ENCODE measurements around the gene ABHD8. TPM values are rescaled to one million over a fixed set of nuclear protein-coding genes. Genes with fewer than 3 reads are reported as not detected.
"Not testable (repeated sequence)": the region's sequence is repeated elsewhere in the genome, so short reads cannot be mapped to it uniquely, and the experiment has no call there.

The ABHD8 gene
- total and polyA plus RNA-seq, 2 experiments from 2014 or later: 5.5 to 16.5 TPM

GRCh38 chr19:17274892-17275291, 28.3 kb downstream of the ABHD8 start:
- H3K27ac Mint-ChIP-seq; H2AFZ ChIP-seq; H3K4me3 ChIP-seq; H3K9me3 Mint-ChIP-seq; H3K4me1 ChIP-seq (ENCODE audit: insufficient read depth); DNase-seq (ENCODE audit: low spot score); H3K27me3 Mint-ChIP-seq (ENCODE audit: insufficient read depth, low read depth, poor library complexity); H3K79me2 ChIP-seq (replicated peaks; ENCODE audit: insufficient read depth); H3K27me3 ChIP-seq (ENCODE audit: insufficient read depth); H3K4me3 Mint-ChIP-seq; H4K20me1 ChIP-seq (replicated peaks; ENCODE audit: insufficient read depth); H3K4me1 Mint-ChIP-seq; H3K27ac ChIP-seq (ENCODE audit: low read depth); ATAC-seq; H3K4me2 ChIP-seq; H3K9me2 ChIP-seq (ENCODE audit: insufficient read depth): not testable (repeated sequence)
- peaks cover 15% of the 10 kb centered on the region for H3F3A ChIP-seq (replicated peaks; ENCODE audit: low read depth)
- H3K36me3 Mint-ChIP-seq (ENCODE audit: low read depth): peaks cover 70% of the 10 kb centered on the region
- H3K36me3 ChIP-seq (ENCODE audit: insufficient read depth): peaks cover 16% of the 10 kb centered on the region

- 0 out of 2 replicates have a peak overlapping the region, but pooled peaks have one; percentile 20 for H3K27ac ChIP-seq (ENCODE audit: low read depth)
- DNase-seq (ENCODE audit: low spot score): no peak
- H2AFZ ChIP-seq: no peak overlapping the region
- peaks cover 6% of the 10 kb centered on the region; the same call in 2 of the 3 replicates for H3K9me3 Mint-ChIP-seq
- no peak for TF ChIP-seq ZNF331 (CRISPR knock-in tag; IDR thresholded peaks at IDR 0.05; ENCODE audit: low read depth)
- no peak for TF ChIP-seq CTCF (conservative IDR thresholded peaks at IDR 0.05; ENCODE audit: low read depth in 2 of 2)
- TF ChIP-seq JUNB (IDR thresholded peaks at IDR 0.05; ENCODE audit: unreplicated experiment): no peak
- no peak for TF ChIP-seq ZNF114 (CRISPR knock-in tag; IDR thresholded peaks at IDR 0.05)
- TF ChIP-seq EZH2 (IDR thresholded peaks at IDR 0.05; ENCODE audit: low read depth, unreplicated experiment): no peak
- TF ChIP-seq ETS1 (IDR thresholded peaks at IDR 0.05): no peak
- peaks cover 21% of the 10 kb centered on the region for H3K27me3 Mint-ChIP-seq (ENCODE audit: insufficient read depth, low read depth, poor library complexity)
- peaks cover 4% of the 10 kb centered on the region for H3K36me3 ChIP-seq (ENCODE audit: insufficient read depth)
- peaks cover 12% of the 10 kb centered on the region; the same call in 1 of the 2 replicates for H3K79me2 ChIP-seq (replicated peaks; ENCODE audit: insufficient read depth)
- peaks cover 15% of the 10 kb centered on the region for H3K4me1 Mint-ChIP-seq
- H3K4me3 Mint-ChIP-seq: peak overlapping the region; percentile 96
- H3K27me3 ChIP-seq (ENCODE audit: insufficient read depth): no peaks in the 10 kb centered on the region
- no peak overlapping the region for H3K27ac Mint-ChIP-seq
- H3K9me2 ChIP-seq (ENCODE audit: insufficient read depth): no peaks in the 10 kb centered on the region
- ATAC-seq: no peak
- peaks cover 34% of the 10 kb centered on the region for H3K36me3 Mint-ChIP-seq (ENCODE audit: low read depth)
- no peak overlapping the region; the same call in 1 of the 2 replicates for H3K4me3 ChIP-seq
- H3K4me1 ChIP-seq (ENCODE audit: insufficient read depth): 0 out of 2 replicates have a peak, but pooled peaks cover 5% of the 10 kb centered on the region
- peaks cover 4% of the 10 kb centered on the region; the same call in 1 of the 2 replicates for H3F3A ChIP-seq (replicated peaks; ENCODE audit: low read depth)
- no peak overlapping the region for H3K4me2 ChIP-seq
- H4K20me1 ChIP-seq (replicated peaks; ENCODE audit: insufficient read depth): no peaks in the 10 kb centered on the region
These were observed 34.5 kb downstream of the ABHD8 start for GRCh38 chr19:17268754-17269153.
